Fibroblast of lung (primary cell): Measurements from ENCODE around the gene KRT84.

ENCODE experiments used
- EZH2 ChIP-seq: IDR thresholded peaks from 2 replicates; pipeline ENCODE4 v1.5.1; 2012; ENCODE audit warnings: low read length, control low read depth, mild to moderate bottlenecking; ENCODE audit errors: missing control alignments
- TF ChIP-seq, protein P1 (sequence below), 2 donors: IDR thresholded peaks in 1 of 2; conservative IDR thresholded peaks in 1 of 2; 1 replicate in 1 of 2; 2 replicates in 1 of 2; pipeline ENCODE4 v1.5.1; 2011 to 2012; ENCODE audit warnings: low read length in 2 of 2, control low read depth in 1 of 2, inconsistent platforms in 1 of 2, low read depth in 1 of 2, mild to moderate bottlenecking in 1 of 2

DNA sequence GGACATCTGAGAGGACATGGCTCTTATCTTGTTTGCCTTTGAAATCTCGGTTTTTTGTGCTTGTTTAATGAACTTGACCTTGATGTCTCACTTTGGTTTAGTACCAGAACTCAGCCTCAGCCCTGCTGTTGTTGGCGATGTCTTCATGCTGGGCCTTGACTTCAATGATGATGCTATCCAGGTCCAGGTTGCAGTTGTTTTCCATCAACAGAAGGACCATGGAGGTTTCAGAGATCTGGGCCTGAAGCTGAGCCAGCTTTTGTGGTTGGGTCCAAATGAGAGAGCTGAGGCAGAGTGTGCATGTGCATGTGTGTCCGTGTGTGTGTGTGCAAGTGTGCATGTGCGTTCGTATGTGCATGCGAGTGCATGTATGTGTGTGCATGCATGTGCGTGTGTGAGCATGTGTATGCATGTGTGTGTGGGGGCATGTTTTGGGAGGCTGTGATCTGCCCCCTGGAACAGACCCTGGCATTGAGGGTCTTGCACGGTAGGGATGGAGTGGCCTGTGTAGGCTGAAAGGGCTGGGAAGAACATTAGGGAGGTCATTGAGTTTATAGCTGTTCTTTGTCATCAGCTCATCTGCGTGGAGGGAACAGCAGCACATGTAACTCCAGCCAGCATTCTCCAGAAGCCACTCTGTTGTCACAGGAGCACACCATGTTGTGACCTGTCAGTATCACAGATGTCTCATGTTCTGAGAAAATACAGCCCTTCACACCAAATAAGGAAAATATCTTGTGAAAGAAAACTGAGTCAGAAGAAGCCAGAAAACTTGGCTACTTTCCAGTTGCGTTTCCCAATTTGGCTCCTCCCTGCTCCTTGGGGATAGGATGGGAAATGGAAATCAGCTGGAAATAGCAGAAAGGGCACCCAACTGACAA is 30.7 kb upstream of the KRT84 start:
- TF ChIP-seq, protein P1, sequence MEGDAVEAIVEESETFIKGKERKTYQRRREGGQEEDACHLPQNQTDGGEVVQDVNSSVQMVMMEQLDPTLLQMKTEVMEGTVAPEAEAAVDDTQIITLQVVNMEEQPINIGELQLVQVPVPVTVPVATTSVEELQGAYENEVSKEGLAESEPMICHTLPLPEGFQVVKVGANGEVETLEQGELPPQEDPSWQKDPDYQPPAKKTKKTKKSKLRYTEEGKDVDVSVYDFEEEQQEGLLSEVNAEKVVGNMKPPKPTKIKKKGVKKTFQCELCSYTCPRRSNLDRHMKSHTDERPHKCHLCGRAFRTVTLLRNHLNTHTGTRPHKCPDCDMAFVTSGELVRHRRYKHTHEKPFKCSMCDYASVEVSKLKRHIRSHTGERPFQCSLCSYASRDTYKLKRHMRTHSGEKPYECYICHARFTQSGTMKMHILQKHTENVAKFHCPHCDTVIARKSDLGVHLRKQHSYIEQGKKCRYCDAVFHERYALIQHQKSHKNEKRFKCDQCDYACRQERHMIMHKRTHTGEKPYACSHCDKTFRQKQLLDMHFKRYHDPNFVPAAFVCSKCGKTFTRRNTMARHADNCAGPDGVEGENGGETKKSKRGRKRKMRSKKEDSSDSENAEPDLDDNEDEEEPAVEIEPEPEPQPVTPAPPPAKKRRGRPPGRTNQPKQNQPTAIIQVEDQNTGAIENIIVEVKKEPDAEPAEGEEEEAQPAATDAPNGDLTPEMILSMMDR (conservative IDR thresholded peaks at IDR 0.05 in 1 of 2, IDR thresholded peaks at IDR 0.05 in 1 of 2; ENCODE audit: low read depth in 1 of 2, low read length in 2 of 2), result no peak
- TF ChIP-seq EZH2, result no peak
